WTC11 (cell line): ENCODE data around the gene NOD1. TPM values are rescaled to one million over a fixed set of nuclear protein-coding genes. Genes with fewer than 3 reads are reported as not detected.

Experiments
- ATAC-seq: fragments of 200-7000 bp; cut with Tn5 transposase; 2 replicates; pipeline ENCODE4 v1.10.0; 2021; ENCODE audit warnings: mild to moderate bottlenecking, moderate library complexity
- CTCF ChIA-PET: fragments of 300-600 bp; sonication (Branson Sonifier 250); formaldehyde crosslinking; loops from one replicate; lab custom pipeline; 2021; ENCODE audit warnings: antibody characterized with exemption; lab: Charles Lee
- POLR2A ChIA-PET: fragments of 350-600 bp; sonication (Branson Sonifier 250); formaldehyde crosslinking; loops from one replicate; lab custom pipeline; 2021; ENCODE audit warnings: antibody characterized with exemption; lab: Charles Lee
- DNase-seq: peaks from one replicate; pipeline ENCODE4 v3.0.0; 2021; ENCODE audit warnings: low spot score
- H3K27ac Mint-ChIP-seq: 2 replicates; pipeline ENCODE4 v1.8.0; 2021; ENCODE audit warnings: mixed read lengths
- H3K27me3 Mint-ChIP-seq: 2 replicates; pipeline ENCODE4 v1.8.0; 2021; ENCODE audit warnings: low read depth, mild to moderate bottlenecking, moderate library complexity, mixed read lengths
- H3K36me3 Mint-ChIP-seq: 2 replicates; pipeline ENCODE4 v1.8.0; 2021; ENCODE audit warnings: mixed read lengths
- H3K4me1 Mint-ChIP-seq: 2 replicates; pipeline ENCODE4 v1.8.0; 2022; ENCODE audit warnings: mixed read lengths
- H3K4me3 Mint-ChIP-seq: 2 replicates; pipeline ENCODE4 v1.8.0; 2021; ENCODE audit warnings: mild to moderate bottlenecking, moderate library complexity, mixed read lengths
- H3K9me3 Mint-ChIP-seq: 2 replicates; pipeline ENCODE4 v1.8.0; 2021; ENCODE audit warnings: mixed read lengths
- AFF4 ChIP-seq: sonication (generic); formaldehyde crosslinking; IDR thresholded peaks from 2 replicates; pipeline ENCODE4 v1.8.1; 2023; ENCODE audit warnings: mild to moderate bottlenecking, missing genetic modification reagents, borderline replicate concordance
- AR ChIP-seq: fragments of 250-450 bp; sonication (Bioruptor Pico); IDR thresholded peaks from 2 replicates; pipeline ENCODE4 v1.9.0; 2021; ENCODE audit warnings: mild to moderate bottlenecking
- ATF1 ChIP-seq: sonication (generic); formaldehyde crosslinking; IDR thresholded peaks from 2 replicates; pipeline ENCODE4 v1.8.1; 2023; ENCODE audit warnings: mild to moderate bottlenecking, moderate library complexity, missing genetic modification reagents
- CBFB ChIP-seq: sonication (generic); formaldehyde crosslinking; IDR thresholded peaks from 2 replicates; pipeline ENCODE4 v1.8.1; 2022; ENCODE audit warnings: mild to moderate bottlenecking, low read depth, missing genetic modification reagents
- CDX4 ChIP-seq: fragments of 250-450 bp; sonication (Bioruptor Pico); IDR thresholded peaks from 2 replicates; pipeline ENCODE4 v1.9.0; 2021; ENCODE audit warnings: moderate library complexity, mild to moderate bottlenecking, inconsistent platforms, borderline replicate concordance
- E2F1 ChIP-seq: sonication (generic); formaldehyde crosslinking; IDR thresholded peaks from 2 replicates; pipeline ENCODE4 v1.8.0; 2022; ENCODE audit warnings: mild to moderate bottlenecking, missing genetic modification reagents
- E2F5 ChIP-seq: sonication (generic); formaldehyde crosslinking; IDR thresholded peaks from 2 replicates; pipeline ENCODE4 v1.8.1; 2022; ENCODE audit warnings: mild to moderate bottlenecking, moderate library complexity, missing genetic modification reagents
- ELF4 ChIP-seq: sonication (generic); formaldehyde crosslinking; IDR thresholded peaks from 2 replicates; pipeline ENCODE4 v1.8.1; 2022; ENCODE audit warnings: low read depth, mild to moderate bottlenecking, moderate library complexity, missing genetic modification reagents
- FOXJ3 ChIP-seq: sonication (generic); formaldehyde crosslinking; IDR thresholded peaks from 2 replicates; pipeline ENCODE4 v1.9.0; 2021; ENCODE audit warnings: missing genetic modification reagents, mild to moderate bottlenecking, borderline replicate concordance
- FOXP4 ChIP-seq: sonication (generic); formaldehyde crosslinking; IDR thresholded peaks from 2 replicates; pipeline ENCODE4 v1.8.0; 2022; ENCODE audit warnings: mild to moderate bottlenecking, missing genetic modification reagents
- GRHL2 ChIP-seq: fragments of 250-450 bp; sonication (Bioruptor Pico); IDR thresholded peaks from 2 replicates; pipeline ENCODE4 v1.8.0; 2022; ENCODE audit warnings: mild to moderate bottlenecking, moderate library complexity; ENCODE audit not compliant: insufficient replicate concordance, severe bottlenecking
- GTF2I ChIP-seq: fragments of 250-450 bp; sonication (Bioruptor Pico); conservative IDR thresholded peaks from 2 replicates; pipeline ENCODE4 v1.4.0; 2021; ENCODE audit warnings: mild to moderate bottlenecking
- MAX ChIP-seq: sonication (generic); formaldehyde crosslinking; IDR thresholded peaks from 2 replicates; pipeline ENCODE4 v1.8.0; 2022; ENCODE audit warnings: mild to moderate bottlenecking, missing genetic modification reagents
- MXD4 ChIP-seq: fragments of 250-450 bp; sonication (Bioruptor Pico); IDR thresholded peaks from 2 replicates; pipeline ENCODE4 v1.8.0; 2021; ENCODE audit warnings: mild to moderate bottlenecking, moderate library complexity, borderline replicate concordance
- NR1H2 ChIP-seq: sonication (generic); formaldehyde crosslinking; IDR thresholded peaks from 2 replicates; pipeline ENCODE4 v1.9.0; 2021; ENCODE audit warnings: mild to moderate bottlenecking, moderate library complexity, missing genetic modification reagents
- NR3C1 ChIP-seq: sonication (generic); formaldehyde crosslinking; conservative IDR thresholded peaks from 2 replicates; pipeline ENCODE4 v1.8.1; 2023; ENCODE audit warnings: low read depth, mild to moderate bottlenecking, missing genetic modification reagents
- PREB ChIP-seq: sonication (generic); formaldehyde crosslinking; IDR thresholded peaks from 2 replicates; pipeline ENCODE4 v1.8.1; 2022; ENCODE audit warnings: mild to moderate bottlenecking, missing genetic modification reagents, moderate library complexity, borderline replicate concordance
- RELA ChIP-seq: sonication (generic); formaldehyde crosslinking; IDR thresholded peaks from 2 replicates; pipeline ENCODE4 v1.8.1; 2022; ENCODE audit warnings: missing genetic modification reagents, mild to moderate bottlenecking, borderline replicate concordance
- USF2 ChIP-seq: sonication (generic); formaldehyde crosslinking; IDR thresholded peaks from 2 replicates; pipeline ENCODE4 v1.8.1; 2023; ENCODE audit warnings: mild to moderate bottlenecking, missing genetic modification reagents, moderate library complexity
- ZNF263 ChIP-seq: sonication (generic); formaldehyde crosslinking; IDR thresholded peaks from 2 replicates; pipeline ENCODE4 v1.8.1; 2022; ENCODE audit warnings: low read depth, mild to moderate bottlenecking, moderate library complexity, missing genetic modification reagents
- ZNF671 ChIP-seq: fragments of 250-450 bp; sonication (Bioruptor Pico); IDR thresholded peaks from 2 replicates; pipeline ENCODE4 v1.8.0; 2021; ENCODE audit warnings: mild to moderate bottlenecking
- total RNA-seq: library from RNA; stranded (reverse); gene quantifications from 3 replicates; pipeline ENCODE4 v1.2.3, GENCODE V29; 2021

Gene NOD1
- total RNA-seq, 1 experiment from 2014 or later: 6.4 TPM

GRCh38 chr7:30453016-30453415, 25.6 kb downstream of the NOD1 start (continued):
- no peak for TF ChIP-seq AR (CRISPR knock-in tag)
- TF ChIP-seq PREB (CRISPR knock-in tag): no peak
- no peak for TF ChIP-seq GTF2I (CRISPR knock-in tag)
- no peak for TF ChIP-seq RELA (CRISPR knock-in tag)
- no peak for TF ChIP-seq E2F1

- no peak for ATAC-seq
- H3K27me3 Mint-ChIP-seq: no peaks in the 10 kb centered on the region
These were observed 26.2 kb downstream of the NOD1 start for GRCh38 chr7:30452280-30452930.

More at GRCh38 chr7:30452280-30452930, 26.2 kb downstream of the NOD1 start:
- DNase-seq: no peak
- Mint-ChIP-seq H3K4me1 (peaks cover 22% of the 10 kb centered on the region), H3K9me3 (no peaks in the 10 kb centered on the region)
- ChIA-PET CTCF (interaction anchor here (1.1 to 3.1 kb wide), 2 partner anchors 17 to 56 kb away, joined by 3 to 12 read pairs; no protein-coding TSS in a partner anchor), POLR2A (no interaction called here)
- no peak for TF ChIP-seq GRHL2 (CRISPR knock-in tag)
- no peak for TF ChIP-seq FOXJ3 (CRISPR knock-in tag)
- TF ChIP-seq NR1H2 (CRISPR knock-in tag): no peak
- no peak for TF ChIP-seq NR3C1 (CRISPR knock-in tag)
- no peak for TF ChIP-seq CDX4 (CRISPR knock-in tag)
- no peak for TF ChIP-seq GTF2I (CRISPR knock-in tag)
- TF ChIP-seq AFF4 (CRISPR knock-in tag): no peak
- TF ChIP-seq ATF1 (CRISPR knock-in tag): no peak
- TF ChIP-seq CBFB: no peak
- TF ChIP-seq USF2 (CRISPR knock-in tag): no peak
- TF ChIP-seq ZNF263 (CRISPR knock-in tag): no peak
- no peak for TF ChIP-seq MXD4 (CRISPR knock-in tag)
- TF ChIP-seq E2F5: no peak
- TF ChIP-seq FOXP4 (CRISPR knock-in tag): no peak
- TF ChIP-seq MAX (CRISPR knock-in tag): no peak
- no peak for TF ChIP-seq ELF4 (CRISPR knock-in tag)
- no peak for TF ChIP-seq ZNF671 (CRISPR knock-in tag)
- TF ChIP-seq, all 79 proteins: peak for 0
- Mint-ChIP-seq H3K36me3 (no peaks in the 10 kb centered on the region; the same call in 1 of the 2 replicates), H3K4me3 (no peak overlapping the region), H3K27ac (no peak overlapping the region)
